Measurements from ENCODE around the gene CWF19L1. TPM values are rescaled to one million over a fixed set of nuclear protein-coding genes. Genes with fewer than 3 reads are reported as not detected.
"Not testable (repeated sequence)": the region's sequence is repeated elsewhere in the genome, so short reads cannot be mapped to it uniquely, and the experiment has no call there.

CWF19L1 gene
- total RNA-seq, 6 donors from 2014 or later, result 15.2 to 46.1 (median 23.3) TPM

DNA sequence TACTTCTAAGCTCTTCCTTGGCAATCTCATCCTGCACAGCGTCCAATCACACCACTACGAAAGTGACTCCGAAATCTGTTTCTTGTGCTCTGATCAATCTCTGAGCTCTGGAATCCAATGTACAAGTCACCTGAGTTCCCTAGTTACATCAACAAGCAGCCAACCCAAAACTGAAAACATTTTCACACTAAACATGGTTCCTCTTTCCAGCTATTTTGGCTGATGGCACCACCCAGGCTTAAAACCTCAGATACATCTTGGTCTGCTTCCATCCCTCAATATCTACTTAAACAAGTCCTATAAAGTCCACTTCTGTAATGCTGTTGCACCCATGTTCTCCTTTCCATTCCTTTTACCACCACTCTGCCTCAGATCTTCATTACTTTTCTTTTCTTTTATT, 15.5 kb upstream of the CWF19L1 start:
- Histone ChIP-seq H3K4me1 (peaks cover 15 to 37% (median 22%) of the 10 kb centered on the region in 4 donors), H3K36me3 (peaks cover 2 to 38% (median 22%) of the 10 kb centered on the region in 4 donors)
- 85 to 87% methylated on average over 3 of the region's 3 CpGs for WGBS, 2 donors

DNA sequence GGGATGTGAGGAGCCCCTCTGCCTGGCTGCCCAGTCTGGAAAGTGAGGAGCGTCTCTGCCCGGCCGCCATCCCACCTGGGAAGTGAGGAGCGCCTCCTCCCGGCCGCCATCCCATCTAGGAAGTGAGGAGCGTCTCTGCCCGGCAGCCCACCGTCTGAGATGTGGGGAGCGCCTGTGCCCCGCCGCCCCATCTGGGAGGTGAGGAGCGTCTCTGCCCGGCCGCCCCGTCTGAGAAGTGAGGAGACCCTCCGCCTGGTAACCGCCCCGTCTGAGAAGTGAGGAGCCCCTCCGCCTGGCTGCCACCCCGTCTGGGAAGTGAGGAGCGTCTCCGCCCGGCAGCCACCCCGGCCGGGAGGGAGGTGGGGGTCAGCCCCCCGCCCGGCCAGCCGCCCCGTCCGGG, 9.5 kb upstream of the CWF19L1 start:
- WGBS, 2 donors, result 99% methylated on average over 22 of the region's 31 CpGs; no CpG with 5 or more reads in 1 of the 2 donors
- H3K27ac ChIP-seq; H3K27me3 ChIP-seq; ATAC-seq (ENCODE audit: low FRiP score in 2 of 2); H3K4me3 ChIP-seq; H3K9me3 ChIP-seq; H3K4me1 ChIP-seq: not testable (repeated sequence)
- peaks cover 2 to 46% (median 25%) of the 10 kb centered on the region in 4 donors for H3K36me3 ChIP-seq
- peak in 1 of 2 donors; percentile 62 for DNase-seq

More for the DNA sequence above, 15.5 kb upstream of the CWF19L1 start:
- no peak overlapping the region for H3K4me3 ChIP-seq
- no peaks in the 10 kb centered on the region for H3K9me3 ChIP-seq
- ATAC-seq (ENCODE audit: low FRiP score in 2 of 2), result no peak
- no peak for TF ChIP-seq EP300 (IDR thresholded peaks at IDR 0.05)
- no peak for TF ChIP-seq POLR2AphosphoS5 (IDR thresholded peaks at IDR 0.05)
- TF ChIP-seq, protein P1, sequence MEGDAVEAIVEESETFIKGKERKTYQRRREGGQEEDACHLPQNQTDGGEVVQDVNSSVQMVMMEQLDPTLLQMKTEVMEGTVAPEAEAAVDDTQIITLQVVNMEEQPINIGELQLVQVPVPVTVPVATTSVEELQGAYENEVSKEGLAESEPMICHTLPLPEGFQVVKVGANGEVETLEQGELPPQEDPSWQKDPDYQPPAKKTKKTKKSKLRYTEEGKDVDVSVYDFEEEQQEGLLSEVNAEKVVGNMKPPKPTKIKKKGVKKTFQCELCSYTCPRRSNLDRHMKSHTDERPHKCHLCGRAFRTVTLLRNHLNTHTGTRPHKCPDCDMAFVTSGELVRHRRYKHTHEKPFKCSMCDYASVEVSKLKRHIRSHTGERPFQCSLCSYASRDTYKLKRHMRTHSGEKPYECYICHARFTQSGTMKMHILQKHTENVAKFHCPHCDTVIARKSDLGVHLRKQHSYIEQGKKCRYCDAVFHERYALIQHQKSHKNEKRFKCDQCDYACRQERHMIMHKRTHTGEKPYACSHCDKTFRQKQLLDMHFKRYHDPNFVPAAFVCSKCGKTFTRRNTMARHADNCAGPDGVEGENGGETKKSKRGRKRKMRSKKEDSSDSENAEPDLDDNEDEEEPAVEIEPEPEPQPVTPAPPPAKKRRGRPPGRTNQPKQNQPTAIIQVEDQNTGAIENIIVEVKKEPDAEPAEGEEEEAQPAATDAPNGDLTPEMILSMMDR (IDR thresholded peaks at IDR 0.05), result no peak
- no peak for TF ChIP-seq POLR2A (IDR thresholded peaks at IDR 0.05)
- DNase-seq, result no peak
- H3K27ac ChIP-seq, result no peak overlapping the region
- no peaks in the 10 kb centered on the region for H3K27me3 ChIP-seq

DNA sequence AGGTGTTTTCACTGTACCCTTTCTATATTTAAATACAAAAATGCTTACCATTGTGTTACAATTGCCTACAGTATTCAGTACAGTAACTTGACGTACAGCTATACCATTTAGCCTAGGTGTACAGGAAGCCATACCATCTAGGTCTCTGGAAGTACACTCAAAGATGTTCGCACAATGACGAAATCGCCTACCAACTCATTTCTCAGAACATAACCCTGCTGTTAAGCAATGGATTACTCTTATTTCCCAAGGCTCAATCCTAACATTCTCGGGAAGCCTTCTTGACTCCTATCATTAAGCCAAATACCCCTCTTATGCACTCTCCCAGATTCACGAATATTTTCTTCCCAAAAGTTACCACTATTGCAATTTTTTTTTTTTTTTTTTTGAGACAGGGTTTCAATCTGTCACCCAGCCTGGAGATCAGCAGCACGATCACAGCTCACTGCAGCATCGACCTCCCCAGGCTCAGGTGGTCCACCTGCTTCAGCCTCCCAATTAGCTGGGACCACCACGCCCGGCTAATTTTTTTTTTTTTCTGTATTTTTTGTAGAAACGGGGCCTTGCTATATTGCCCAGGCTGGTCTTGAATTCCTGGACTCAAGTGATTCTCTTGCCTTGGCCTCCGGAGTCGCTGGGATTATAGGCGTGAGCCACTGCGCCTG, 1.5 kb downstream of the CWF19L1 start:
- TF ChIP-seq, protein P1 (IDR thresholded peaks at IDR 0.05), result no peak
- no peak for TF ChIP-seq POLR2A (IDR thresholded peaks at IDR 0.05)
- no peak for TF ChIP-seq EP300 (IDR thresholded peaks at IDR 0.05)
- TF ChIP-seq POLR2AphosphoS5 (IDR thresholded peaks at IDR 0.05), result no peak
- DNase-seq, result no peak
- Histone ChIP-seq H3K27ac (no peak overlapping the region), H3K27me3 (no peaks in the 10 kb centered on the region), H3K36me3 (peaks cover 0 to 9% (median 0%) of the 10 kb centered on the region in 4 donors), H3K4me3 (peak overlapping the region in 3 of 4 donors; percentile 99), H3K9me3 (no peaks in the 10 kb centered on the region), H3K4me1 (peaks cover 18 to 35% (median 20%) of the 10 kb centered on the region in 4 donors)
- no peak for ATAC-seq (ENCODE audit: low FRiP score in 2 of 2)
- 84 to 91% methylated on average over 15 of the region's 15 CpGs for WGBS, 2 donors

DNA sequence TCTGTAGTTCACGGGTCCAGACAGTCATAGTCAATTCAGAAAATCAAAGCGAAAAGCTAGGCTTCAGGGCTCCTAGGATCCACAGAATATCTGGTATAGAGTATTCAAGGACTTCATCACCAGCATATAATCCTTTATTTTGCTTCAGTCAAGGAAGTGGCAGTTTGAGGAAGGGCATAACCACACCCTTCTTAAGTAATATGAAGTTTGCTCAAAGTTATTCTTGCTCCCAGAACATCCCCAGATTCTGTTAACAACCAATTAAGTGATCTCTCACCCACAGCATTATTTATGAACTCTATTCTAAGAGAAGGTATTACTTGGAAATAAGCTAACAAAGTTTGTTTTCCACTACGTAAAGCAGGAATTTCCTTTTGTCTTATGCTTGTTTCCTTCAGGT, 13.2 kb downstream of the CWF19L1 start:
- peaks cover 21 to 93% (median 59%) of the 10 kb centered on the region in 4 donors for H3K36me3 ChIP-seq
- peak overlapping the region in 1 of 4 donors; percentile 7 for H3K27ac ChIP-seq
- no peak overlapping the region for H3K4me3 ChIP-seq
- TF ChIP-seq POLR2AphosphoS5 (IDR thresholded peaks at IDR 0.05) (no peak), POLR2A (IDR thresholded peaks at IDR 0.05) (no peak), EP300 (IDR thresholded peaks at IDR 0.05) (no peak)
- TF ChIP-seq, protein P1 (IDR thresholded peaks at IDR 0.05), result no peak
- H3K4me1 ChIP-seq, result peaks cover 0 to 5% (median 2%) of the 10 kb centered on the region in 4 donors
- 85 to 97% methylated on average over 3 of the region's 3 CpGs for WGBS, 2 donors
- DNase-seq (no peak), ATAC-seq (ENCODE audit: low FRiP score in 2 of 2) (no peak)
- H3K27me3 ChIP-seq, result no peaks in the 10 kb centered on the region
- no peaks in the 10 kb centered on the region for H3K9me3 ChIP-seq

DNA sequence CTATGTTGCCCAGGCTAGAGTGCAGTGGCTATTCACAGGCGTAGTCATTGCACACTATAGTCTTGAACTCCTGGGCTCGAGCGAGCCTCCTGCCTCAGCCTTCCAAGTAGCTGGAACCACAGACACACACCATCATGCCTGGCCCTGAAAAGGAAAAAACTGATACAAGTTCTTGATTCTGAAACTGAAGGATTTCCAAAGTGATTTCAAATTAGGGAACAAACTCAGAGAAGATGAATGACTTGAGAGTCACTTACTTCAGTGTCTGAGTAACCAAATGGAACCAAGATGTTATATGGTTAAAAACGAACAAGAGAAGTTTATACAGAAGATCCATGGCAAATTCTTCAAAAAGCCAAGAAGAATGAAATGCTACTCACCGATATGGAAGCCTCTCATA, 14.4 kb downstream of the CWF19L1 start:
- no peak overlapping the region for H3K4me3 ChIP-seq
- H3K27me3 ChIP-seq, result no peaks in the 10 kb centered on the region
- 96 to 97% methylated on average over 5 of the region's 5 CpGs for WGBS, 2 donors
- H3K27ac ChIP-seq, result no peak overlapping the region
- TF ChIP-seq POLR2AphosphoS5 (IDR thresholded peaks at IDR 0.05), result no peak
- TF ChIP-seq, protein P1 (IDR thresholded peaks at IDR 0.05), result no peak
- no peak for TF ChIP-seq EP300 (IDR thresholded peaks at IDR 0.05)
- TF ChIP-seq POLR2A (IDR thresholded peaks at IDR 0.05), result no peak
- H3K9me3 ChIP-seq, result no peaks in the 10 kb centered on the region
- ATAC-seq (ENCODE audit: low FRiP score in 2 of 2) (no peak), DNase-seq (no peak)
- peaks cover 26 to 93% (median 68%) of the 10 kb centered on the region in 4 donors for H3K36me3 ChIP-seq
- H3K4me1 ChIP-seq, result peaks cover 0 to 5% (median 2%) of the 10 kb centered on the region in 4 donors

All from upper lobe of left lung (tissue), 6 donors.